Measurements from ENCODE around the gene AFDN.

Gene AFDN

DNA sequence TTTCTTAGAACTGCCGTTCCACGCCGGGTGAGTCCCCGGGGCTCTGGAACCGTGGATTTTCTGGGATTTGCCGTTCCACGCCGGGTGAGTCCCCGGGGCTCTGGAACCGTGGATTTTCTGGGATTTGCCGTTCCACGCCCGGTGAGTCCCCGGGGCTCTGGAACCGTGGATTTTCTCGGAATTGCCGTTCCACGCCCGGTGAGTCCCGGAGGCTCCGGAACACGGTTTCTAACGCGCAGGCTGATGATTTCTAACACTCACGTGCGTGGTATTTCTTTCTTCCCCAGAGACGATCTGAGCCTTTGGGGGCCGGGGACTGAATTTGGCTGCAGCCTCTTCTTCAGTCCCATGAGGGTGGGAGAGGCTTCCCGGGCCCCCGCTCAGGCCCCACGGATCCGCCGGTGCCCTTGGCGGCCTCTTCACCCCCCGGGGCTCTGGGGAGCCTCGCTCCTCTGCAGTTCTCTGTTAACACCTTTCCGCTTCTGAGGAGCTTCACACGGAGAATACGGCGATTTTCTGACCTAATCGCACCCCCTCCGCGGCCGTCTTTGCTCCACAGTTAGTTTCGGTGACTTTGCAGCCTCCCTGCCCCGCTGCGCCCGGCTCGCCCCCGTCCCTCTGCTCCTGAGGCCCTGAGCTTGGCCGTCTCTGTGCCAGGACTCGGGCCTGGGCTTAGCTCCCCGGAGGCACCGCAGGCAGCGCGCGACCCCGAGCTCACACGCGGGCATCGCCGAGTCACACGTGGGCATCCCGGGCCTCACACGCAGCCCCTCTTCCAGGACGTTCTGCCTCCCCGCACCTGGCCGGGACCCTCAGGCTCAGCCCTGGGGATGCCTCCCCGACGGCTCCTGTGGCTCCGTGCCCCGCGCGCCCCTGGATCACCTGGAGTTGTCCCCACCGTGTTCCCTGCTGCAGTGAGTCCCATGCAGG lies 163.6 kb downstream of the AFDN start:
- Histone ChIP-seq H3K27ac (ENCODE audit: low read depth, low read length) (no peak overlapping the region), H4K20me1 (ENCODE audit: low read depth, low read length) (no peaks in the 10 kb centered on the region), H3K9ac (ENCODE audit: low read length) (no peak overlapping the region), H3F3A (ENCODE audit: insufficient read depth) (no peaks in the 10 kb centered on the region), H3K36me3 (ENCODE audit: low read length) (no peaks in the 10 kb centered on the region), H3K27me3 (ENCODE audit: low read length) (no peaks in the 10 kb centered on the region), H3K79me2 (ENCODE audit: insufficient read depth, low read length) (no peaks in the 10 kb centered on the region), H3K4me2 (ENCODE audit: low read depth, low read length, poor library complexity, severe bottlenecking) (no peak overlapping the region), H2AFZ (ENCODE audit: low read depth, low read length, severe bottlenecking) (no peak overlapping the region), H3K4me3 (ENCODE audit: insufficient read depth, low read length, poor library complexity, severe bottlenecking) (no peak overlapping the region), H3K9me2 (replicated peaks; ENCODE audit: insufficient read depth, low read length) (no peaks in the 10 kb centered on the region), H3K9me3 (ENCODE audit: insufficient read depth, low read length) (peaks cover 4% of the 10 kb centered on the region; the same call in 1 of the 2 replicates)
- no peak for TF ChIP-seq EZH2phosphoT487 (conservative IDR thresholded peaks at IDR 0.05; ENCODE audit: low read length)
- TF ChIP-seq, protein P1, sequence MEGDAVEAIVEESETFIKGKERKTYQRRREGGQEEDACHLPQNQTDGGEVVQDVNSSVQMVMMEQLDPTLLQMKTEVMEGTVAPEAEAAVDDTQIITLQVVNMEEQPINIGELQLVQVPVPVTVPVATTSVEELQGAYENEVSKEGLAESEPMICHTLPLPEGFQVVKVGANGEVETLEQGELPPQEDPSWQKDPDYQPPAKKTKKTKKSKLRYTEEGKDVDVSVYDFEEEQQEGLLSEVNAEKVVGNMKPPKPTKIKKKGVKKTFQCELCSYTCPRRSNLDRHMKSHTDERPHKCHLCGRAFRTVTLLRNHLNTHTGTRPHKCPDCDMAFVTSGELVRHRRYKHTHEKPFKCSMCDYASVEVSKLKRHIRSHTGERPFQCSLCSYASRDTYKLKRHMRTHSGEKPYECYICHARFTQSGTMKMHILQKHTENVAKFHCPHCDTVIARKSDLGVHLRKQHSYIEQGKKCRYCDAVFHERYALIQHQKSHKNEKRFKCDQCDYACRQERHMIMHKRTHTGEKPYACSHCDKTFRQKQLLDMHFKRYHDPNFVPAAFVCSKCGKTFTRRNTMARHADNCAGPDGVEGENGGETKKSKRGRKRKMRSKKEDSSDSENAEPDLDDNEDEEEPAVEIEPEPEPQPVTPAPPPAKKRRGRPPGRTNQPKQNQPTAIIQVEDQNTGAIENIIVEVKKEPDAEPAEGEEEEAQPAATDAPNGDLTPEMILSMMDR (IDR thresholded peaks at IDR 0.05; ENCODE audit: insufficient read depth, low read length, poor library complexity, severe bottlenecking), result no peak

DNA sequence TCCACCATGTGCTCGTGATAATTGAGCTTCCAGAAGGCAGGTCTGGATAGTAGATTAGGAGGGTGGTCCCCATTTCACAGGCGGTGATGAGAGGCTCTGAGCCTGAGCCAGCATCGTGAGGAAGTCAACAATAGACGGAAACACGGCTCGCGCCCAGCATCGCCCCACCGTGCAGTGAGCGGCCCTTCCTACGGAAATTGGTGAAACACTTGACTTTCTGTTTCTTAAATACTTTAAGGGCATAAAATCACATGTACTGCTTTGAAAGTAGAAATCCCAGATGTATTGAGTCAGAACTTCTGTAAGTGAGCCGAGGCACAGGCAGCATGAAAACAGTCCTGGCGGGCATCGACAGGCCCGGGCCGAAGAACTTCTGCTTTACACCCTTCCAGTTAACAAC lies 166.5 kb downstream of the AFDN start:
- TF ChIP-seq, protein P1 (IDR thresholded peaks at IDR 0.05; ENCODE audit: insufficient read depth, low read length, poor library complexity, severe bottlenecking), result no peak
- TF ChIP-seq EZH2phosphoT487 (conservative IDR thresholded peaks at IDR 0.05; ENCODE audit: low read length), result no peak
- Histone ChIP-seq H2AFZ (ENCODE audit: low read depth, low read length, severe bottlenecking) (no peak overlapping the region), H3F3A (ENCODE audit: insufficient read depth) (no peaks in the 10 kb centered on the region), H3K9me3 (ENCODE audit: insufficient read depth, low read length) (peaks cover 4% of the 10 kb centered on the region; the same call in 1 of the 2 replicates), H3K9me2 (replicated peaks; ENCODE audit: insufficient read depth, low read length) (no peaks in the 10 kb centered on the region), H3K4me3 (ENCODE audit: insufficient read depth, low read length, poor library complexity, severe bottlenecking) (no peak overlapping the region), H3K4me2 (ENCODE audit: low read depth, low read length, poor library complexity, severe bottlenecking) (no peak overlapping the region), H3K36me3 (ENCODE audit: low read length) (no peaks in the 10 kb centered on the region), H4K20me1 (ENCODE audit: low read depth, low read length) (no peaks in the 10 kb centered on the region), H3K27ac (ENCODE audit: low read depth, low read length) (no peak overlapping the region), H3K27me3 (ENCODE audit: low read length) (no peaks in the 10 kb centered on the region), H3K79me2 (ENCODE audit: insufficient read depth, low read length) (no peaks in the 10 kb centered on the region), H3K9ac (ENCODE audit: low read length) (no peak overlapping the region)

DNA sequence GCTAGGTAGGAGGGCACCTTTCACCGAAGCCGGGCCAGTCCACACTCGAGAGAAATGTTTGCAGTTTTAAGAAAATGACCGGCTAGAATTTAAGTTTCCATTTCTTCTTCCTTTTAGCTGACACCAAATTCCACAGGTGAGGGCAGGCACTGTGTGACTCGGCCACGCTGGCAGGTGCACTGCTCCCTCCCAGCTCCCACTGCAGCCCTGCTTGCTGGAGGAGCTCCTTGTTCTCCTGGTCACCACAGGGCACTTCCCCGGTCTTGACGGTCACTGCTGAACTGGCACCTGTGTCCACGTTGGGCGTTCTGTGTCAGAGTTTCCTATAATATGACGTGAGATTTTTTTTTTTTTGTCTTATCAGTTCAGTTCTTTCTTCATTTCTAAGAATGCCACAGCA lies 167.1 kb downstream of the AFDN start:
- Histone ChIP-seq H2AFZ (ENCODE audit: low read depth, low read length, severe bottlenecking) (no peak overlapping the region), H3K79me2 (ENCODE audit: insufficient read depth, low read length) (no peaks in the 10 kb centered on the region), H3K9me3 (ENCODE audit: insufficient read depth, low read length) (peaks cover 4% of the 10 kb centered on the region; the same call in 1 of the 2 replicates), H3K4me2 (ENCODE audit: low read depth, low read length, poor library complexity, severe bottlenecking) (no peak overlapping the region), H3K9me2 (replicated peaks; ENCODE audit: insufficient read depth, low read length) (no peaks in the 10 kb centered on the region), H3F3A (ENCODE audit: insufficient read depth) (no peaks in the 10 kb centered on the region), H3K27ac (ENCODE audit: low read depth, low read length) (no peak overlapping the region), H3K27me3 (ENCODE audit: low read length) (no peaks in the 10 kb centered on the region), H3K4me3 (ENCODE audit: insufficient read depth, low read length, poor library complexity, severe bottlenecking) (no peak overlapping the region), H4K20me1 (ENCODE audit: low read depth, low read length) (no peaks in the 10 kb centered on the region), H3K36me3 (ENCODE audit: low read length) (no peaks in the 10 kb centered on the region), H3K9ac (ENCODE audit: low read length) (no peak overlapping the region)
- TF ChIP-seq, protein P1 (IDR thresholded peaks at IDR 0.05; ENCODE audit: insufficient read depth, low read length, poor library complexity, severe bottlenecking), result no peak
- no peak for TF ChIP-seq EZH2phosphoT487 (conservative IDR thresholded peaks at IDR 0.05; ENCODE audit: low read length)

Measured in SU-DHL-6 (cell line).